ENCODE results near the gene LMTK3. TPM values are rescaled to one million over a fixed set of nuclear protein-coding genes. Genes with fewer than 3 reads are reported as not detected.

The LMTK3 gene
- total and polyA plus RNA-seq, 2 experiments from 2014 or later = 0.22 TPM; not detected in 1

- Histone ChIP-seq H3K9ac (no peak overlapping the region), H3K4me1 (ENCODE audit: insufficient read depth) (no peaks in the 10 kb centered on the region), H3F3A (ENCODE audit: insufficient read depth) (no peaks in the 10 kb centered on the region), H3K4me3 (no peak overlapping the region), H3K9me3 (ENCODE audit: low read depth) (no peaks in the 10 kb centered on the region), H3K36me3 (ENCODE audit: low read depth) (peaks cover 3% of the 10 kb centered on the region; the same call in 1 of the 2 replicates), H3K27ac (no peak overlapping the region), H3K4me2 (ENCODE audit: unreplicated experiment) (no peak overlapping the region), H3K79me2 (ENCODE audit: insufficient read depth) (no peaks in the 10 kb centered on the region), H3K9me2 (ENCODE audit: insufficient read depth) (no peaks in the 10 kb centered on the region), H2AFZ (no peak overlapping the region), H4K20me1 (ENCODE audit: insufficient read depth) (no peaks in the 10 kb centered on the region), H3K27me3 (replicated peaks; ENCODE audit: insufficient read depth) (no peaks in the 10 kb centered on the region)
- in situ Hi-C loops (cut with MboI) = no loop called here
- 86 to 87% methylated on average over 10 to 11 of the region's 11 CpGs for WGBS, 2 experiments (ENCODE audit: low coverage in 1 of 2, low lambda C conversion rate in 2 of 2, missing lambda C conversion rate in 2 of 2)
- TF ChIP-seq EZH2phosphoT487 (IDR thresholded peaks at IDR 0.05; ENCODE audit: insufficient read depth, low read depth) (no peak), EZH2 (IDR thresholded peaks at IDR 0.05; ENCODE audit: insufficient read depth, poor library complexity, severe bottlenecking) (no peak)
- no peak for DNase-seq
Observed at GRCh38 chr19:48455908-48456562, 55.6 kb downstream of the LMTK3 start.

DNA sequence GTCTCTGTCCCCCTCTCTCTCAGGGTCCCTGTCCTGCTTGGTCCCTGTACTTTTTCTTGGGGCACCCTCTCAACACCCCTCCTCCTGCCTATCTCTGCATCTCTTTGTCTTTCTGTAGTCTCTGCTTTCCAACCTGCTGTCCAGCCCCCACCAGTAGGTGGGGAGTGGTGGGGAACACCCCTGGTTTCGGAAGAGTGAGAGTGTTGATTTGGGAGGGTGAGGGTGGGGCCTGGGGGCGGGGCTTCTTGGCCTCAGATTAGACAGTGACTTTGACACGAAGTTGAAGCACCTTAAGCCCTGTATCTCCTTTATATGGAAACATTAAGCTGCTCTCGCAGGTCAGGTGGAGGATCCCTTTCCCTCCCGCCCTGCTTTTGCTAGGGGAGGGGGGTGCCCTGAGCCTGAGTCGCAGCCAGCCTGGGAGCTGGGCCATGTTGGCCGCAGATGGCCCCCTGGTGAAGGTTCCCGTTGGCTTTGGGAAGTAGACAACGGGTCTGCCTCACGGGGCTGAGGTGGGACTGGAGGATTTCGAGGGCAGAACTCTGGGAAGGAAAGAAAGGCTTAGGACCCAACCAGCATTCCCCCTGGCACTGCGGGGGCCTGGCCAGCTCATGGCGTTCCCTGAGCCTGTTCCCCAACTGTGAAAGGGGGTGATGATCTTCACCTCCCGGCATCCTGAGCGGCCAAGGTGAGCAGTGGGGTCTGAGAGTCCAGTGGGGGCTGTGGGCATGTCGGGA, 56.3 kb downstream of the LMTK3 start, which contains the start of gene KCNJ14:
Gene KCNJ14 (plus strand): TSS at position 404 of the 737 bp plus-strand sequence. CDS start 6,151 bp downstream, outside the sequence.
- Histone ChIP-seq H3F3A (ENCODE audit: insufficient read depth) (no peaks in the 10 kb centered on the region), H3K36me3 (ENCODE audit: low read depth) (no peaks in the 10 kb centered on the region; the same call in 1 of the 2 replicates), H2AFZ (no peak within 1 kb of the TSS), H3K27me3 (replicated peaks; ENCODE audit: insufficient read depth) (no peaks in the 10 kb centered on the region), H4K20me1 (ENCODE audit: insufficient read depth) (no peaks in the 10 kb centered on the region), H3K27ac (no peak within 1 kb of the TSS), H3K4me3 (no peak within 1 kb of the TSS), H3K9me2 (ENCODE audit: insufficient read depth) (no peaks in the 10 kb centered on the region), H3K79me2 (ENCODE audit: insufficient read depth) (no peaks in the 10 kb centered on the region), H3K9ac (no peak within 1 kb of the TSS), H3K4me1 (ENCODE audit: insufficient read depth) (no peaks in the 10 kb centered on the region), H3K4me2 (ENCODE audit: unreplicated experiment) (no peak within 1 kb of the TSS), H3K9me3 (ENCODE audit: low read depth) (no peaks in the 10 kb centered on the region)
- WGBS, 2 experiments (ENCODE audit: low coverage in 1 of 2, low lambda C conversion rate in 2 of 2, missing lambda C conversion rate in 2 of 2) = 68% methylated on average over 16 of the region's 16 CpGs
- no peak for DNase-seq
- in situ Hi-C loops (cut with MboI) = no loop called here
- TF ChIP-seq EZH2 (IDR thresholded peaks at IDR 0.05; ENCODE audit: insufficient read depth, poor library complexity, severe bottlenecking) = no peak
- no peak for TF ChIP-seq EZH2phosphoT487 (IDR thresholded peaks at IDR 0.05; ENCODE audit: insufficient read depth, low read depth)

- Histone ChIP-seq H3K27me3 (replicated peaks; ENCODE audit: insufficient read depth) (no peaks in the 10 kb centered on the region), H3K36me3 (ENCODE audit: low read depth) (no peaks in the 10 kb centered on the region; the same call in 1 of the 2 replicates), H3K9ac (no peak overlapping the region), H3K4me3 (no peak overlapping the region), H3K27ac (no peak overlapping the region), H4K20me1 (ENCODE audit: insufficient read depth) (no peaks in the 10 kb centered on the region), H3K9me3 (ENCODE audit: low read depth) (no peaks in the 10 kb centered on the region), H3K4me2 (ENCODE audit: unreplicated experiment) (no peak overlapping the region), H2AFZ (no peak overlapping the region), H3K4me1 (ENCODE audit: insufficient read depth) (no peaks in the 10 kb centered on the region), H3K9me2 (ENCODE audit: insufficient read depth) (no peaks in the 10 kb centered on the region), H3K79me2 (ENCODE audit: insufficient read depth) (no peaks in the 10 kb centered on the region), H3F3A (ENCODE audit: insufficient read depth) (no peaks in the 10 kb centered on the region)
- in situ Hi-C loops (cut with MboI) = no loop called here
- TF ChIP-seq EZH2phosphoT487 (IDR thresholded peaks at IDR 0.05; ENCODE audit: insufficient read depth, low read depth) (no peak), EZH2 (IDR thresholded peaks at IDR 0.05; ENCODE audit: insufficient read depth, poor library complexity, severe bottlenecking) (no peak)
- WGBS, 2 experiments (ENCODE audit: low coverage in 1 of 2, low lambda C conversion rate in 2 of 2, missing lambda C conversion rate in 2 of 2) = 92 to 93% methylated on average over 8 to 22 of the region's 22 CpGs
- no peak for DNase-seq
Observed at GRCh38 chr19:48454150-48454730, 57.4 kb downstream of the LMTK3 start.

DNA sequence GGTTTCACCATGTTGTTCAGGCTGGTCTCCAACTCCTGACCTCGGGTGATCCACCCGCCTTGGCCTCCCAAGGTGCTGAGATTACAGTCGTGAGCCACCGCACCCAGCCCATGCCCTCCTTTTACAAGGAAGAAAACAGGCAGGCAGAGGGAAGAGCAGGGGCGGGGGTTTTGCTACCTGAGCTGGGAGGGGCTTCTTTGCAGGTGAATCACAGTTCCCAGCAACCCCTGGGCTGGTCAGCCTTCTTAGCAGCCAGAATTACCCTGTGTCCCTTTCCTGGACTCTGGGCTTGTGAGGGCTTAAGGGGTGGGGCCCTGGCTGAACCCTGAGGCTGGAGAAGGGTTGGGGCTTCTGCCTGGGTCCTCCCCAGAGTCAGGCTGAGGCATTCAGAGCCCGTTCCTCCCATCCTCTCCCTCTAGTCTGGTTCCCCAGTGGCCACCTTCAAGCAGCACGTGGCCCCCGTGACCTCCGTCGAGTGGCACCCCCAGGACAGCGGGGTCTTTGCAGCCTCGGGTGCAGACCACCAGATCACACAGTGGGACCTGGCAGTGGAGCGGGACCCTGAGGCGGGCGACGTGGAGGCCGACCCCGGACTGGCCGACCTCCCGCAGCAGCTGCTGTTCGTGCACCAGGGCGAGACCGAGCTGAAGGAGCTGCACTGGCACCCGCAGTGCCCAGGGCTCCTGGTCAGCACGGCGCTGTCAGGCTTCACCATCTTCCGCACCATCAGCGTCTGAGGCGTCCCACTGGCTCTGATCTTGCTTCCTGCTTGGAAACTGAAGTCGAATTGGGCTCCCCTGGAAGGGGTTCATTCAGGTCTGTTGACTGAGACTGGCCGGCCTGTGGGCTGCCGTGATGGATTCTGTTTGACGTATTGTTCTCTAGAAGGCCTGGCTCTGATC, 59.1 kb downstream of the LMTK3 start:
- no peaks in the 10 kb centered on the region for H3K4me1 ChIP-seq (ENCODE audit: insufficient read depth)
- H3K9me2 ChIP-seq (ENCODE audit: insufficient read depth) = no peaks in the 10 kb centered on the region
- WGBS, 2 experiments (ENCODE audit: low coverage in 1 of 2, low lambda C conversion rate in 2 of 2, missing lambda C conversion rate in 2 of 2) = 88 to 92% methylated on average over 22 to 33 of the region's 33 CpGs
- H3K9me3 ChIP-seq (ENCODE audit: low read depth) = no peaks in the 10 kb centered on the region
- H3F3A ChIP-seq (ENCODE audit: insufficient read depth) = no peaks in the 10 kb centered on the region
- H3K27ac ChIP-seq = no peak overlapping the region
- H3K36me3 ChIP-seq (ENCODE audit: low read depth) = peaks cover 10% of the 10 kb centered on the region
- H3K4me3 ChIP-seq = no peak overlapping the region
- H3K27me3 ChIP-seq (replicated peaks; ENCODE audit: insufficient read depth) = no peaks in the 10 kb centered on the region
- H4K20me1 ChIP-seq (ENCODE audit: insufficient read depth) = no peaks in the 10 kb centered on the region
- H2AFZ ChIP-seq = no peak overlapping the region
- DNase-seq = no peak
- peaks cover 15% of the 10 kb centered on the region for H3K79me2 ChIP-seq (ENCODE audit: insufficient read depth)
- in situ Hi-C loops (cut with MboI) = no loop called here
- no peak overlapping the region for H3K4me2 ChIP-seq (ENCODE audit: unreplicated experiment)
- H3K9ac ChIP-seq = no peak overlapping the region
- no peak for TF ChIP-seq EZH2phosphoT487 (IDR thresholded peaks at IDR 0.05; ENCODE audit: insufficient read depth, low read depth)
- TF ChIP-seq EZH2 (IDR thresholded peaks at IDR 0.05; ENCODE audit: insufficient read depth, poor library complexity, severe bottlenecking) = no peak

Measured in GM23248 (cell line).